ENCODE measurements around the gene PSMD11.
A peak's percentile ranks its signal among the peaks of the same experiment; 100 is the strongest.

PSMD11 gene

DNA sequence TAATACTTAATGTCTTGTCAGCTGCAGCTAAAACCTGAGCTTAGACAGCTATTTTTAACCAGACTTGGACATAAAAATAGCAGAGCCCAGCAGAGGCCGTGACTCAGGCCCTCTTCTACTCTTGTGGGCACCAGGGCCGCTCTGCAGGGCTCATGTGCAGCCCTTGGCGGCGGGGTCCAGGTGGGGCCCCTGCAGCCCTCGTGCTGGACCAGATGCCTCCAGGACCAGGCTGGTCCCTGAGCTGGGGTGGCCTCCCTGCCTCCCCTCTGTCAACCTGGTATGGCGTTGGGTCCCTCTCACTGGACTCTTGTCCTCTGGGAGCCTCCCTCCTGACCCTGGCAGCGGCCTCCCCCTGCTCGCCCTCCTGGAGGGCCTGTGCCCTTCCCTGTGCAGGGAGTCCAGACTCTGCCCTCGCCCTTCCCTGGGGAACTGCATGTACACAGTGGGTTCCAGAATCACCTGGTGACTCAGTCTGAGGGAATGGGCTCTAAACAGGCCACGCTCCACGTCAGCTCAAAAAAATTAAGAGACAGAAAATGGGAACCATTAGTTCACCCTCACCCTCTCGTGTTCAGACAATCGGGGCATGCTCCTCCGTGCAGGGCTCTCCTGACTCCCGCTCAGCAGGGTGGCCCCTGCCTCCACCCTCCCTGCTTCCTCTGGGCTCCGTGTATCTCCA lies 52.2 kb downstream of the PSMD11 start:
- Histone ChIP-seq H3K27ac (ENCODE audit: low read depth, low read length) (peak overlapping the region; percentile 58), H2AFZ (ENCODE audit: low read length, unreplicated experiment) (no peak overlapping the region), H3K27me3 (ENCODE audit: insufficient read depth, low read length) (no peaks in the 10 kb centered on the region), H3K36me3 (ENCODE audit: insufficient read depth, low read length) (no peaks in the 10 kb centered on the region), H3K79me2 (ENCODE audit: control insufficient read depth, insufficient read depth, low read length, unreplicated experiment) (no peaks in the 10 kb centered on the region), H3K4me1 (ENCODE audit: control insufficient read depth, insufficient read depth, low read length, unreplicated experiment) (peaks cover 37% of the 10 kb centered on the region), H3K4me3 (ENCODE audit: low read depth, low read length) (no peak overlapping the region)

DNA sequence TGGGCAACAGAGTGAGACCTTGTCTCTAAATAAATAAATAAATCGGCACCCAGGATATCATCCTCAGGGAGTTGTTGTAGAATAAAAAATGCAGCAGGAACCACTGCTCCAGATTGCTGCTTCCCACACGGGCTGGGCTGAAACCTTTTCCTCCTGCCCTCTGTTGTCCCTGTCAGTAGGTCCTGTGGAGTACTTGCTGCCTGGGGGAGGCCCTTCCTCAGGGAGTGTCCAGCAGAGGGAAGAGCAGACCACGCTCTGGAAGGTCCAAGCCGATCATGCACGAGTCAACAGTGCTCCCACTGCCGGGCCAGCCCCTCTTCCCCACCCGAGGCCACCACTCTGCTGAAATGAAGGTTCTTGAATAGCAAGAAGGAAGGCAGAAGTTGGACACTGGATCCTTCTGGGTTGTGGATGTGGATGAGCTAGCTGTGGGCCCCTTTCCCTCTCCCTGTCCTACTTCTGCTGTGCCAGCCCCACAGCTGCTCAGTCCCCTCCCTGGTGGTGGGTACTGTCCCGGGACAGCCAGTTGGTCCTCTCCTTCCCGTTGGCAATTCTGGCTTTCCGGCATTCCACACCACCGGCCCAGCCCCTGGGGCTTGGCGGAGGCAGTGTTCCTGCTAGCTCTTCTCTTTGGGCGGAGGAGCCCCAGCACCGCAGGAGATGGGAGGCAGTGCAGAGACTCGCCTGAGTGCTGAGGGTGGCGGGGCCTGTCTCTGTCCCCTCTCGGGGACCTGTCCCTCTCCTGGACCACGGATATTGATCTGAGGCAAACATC lies 53.3 kb downstream of the PSMD11 start:
- H3K4me3 ChIP-seq (ENCODE audit: low read depth, low read length), result no peak overlapping the region
- peaks cover 29% of the 10 kb centered on the region for H3K4me1 ChIP-seq (ENCODE audit: control insufficient read depth, insufficient read depth, low read length, unreplicated experiment)
- H3K79me2 ChIP-seq (ENCODE audit: control insufficient read depth, insufficient read depth, low read length, unreplicated experiment), result no peaks in the 10 kb centered on the region
- H3K36me3 ChIP-seq (ENCODE audit: insufficient read depth, low read length), result no peaks in the 10 kb centered on the region
- peak overlapping the region; percentile 58; the same call in 1 of the 2 replicates for H3K27ac ChIP-seq (ENCODE audit: low read depth, low read length)
- H2AFZ ChIP-seq (ENCODE audit: low read length, unreplicated experiment), result no peak overlapping the region
- no peaks in the 10 kb centered on the region for H3K27me3 ChIP-seq (ENCODE audit: insufficient read depth, low read length)

DNA sequence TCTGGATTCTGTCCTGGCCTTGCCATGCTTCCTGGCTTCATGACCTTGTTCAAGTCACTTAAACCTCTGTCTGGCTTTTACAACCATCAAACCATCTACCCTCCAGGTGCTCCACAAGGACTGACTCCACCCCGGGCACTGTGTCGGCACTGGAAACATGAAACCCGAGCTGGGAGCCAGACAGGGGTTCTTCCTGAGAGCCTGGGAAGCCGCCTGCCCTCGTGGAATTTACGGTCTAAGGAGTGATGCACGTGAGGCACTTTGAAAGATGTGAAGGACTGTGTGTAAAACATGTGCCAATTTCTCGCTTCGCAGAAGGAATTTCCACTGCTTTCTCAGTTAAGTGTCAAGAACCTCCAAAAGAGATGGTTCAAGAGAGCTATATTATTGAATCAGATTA lies 54.1 kb downstream of the PSMD11 start:
- Histone ChIP-seq H3K36me3 (ENCODE audit: insufficient read depth, low read length) (no peaks in the 10 kb centered on the region), H3K27me3 (ENCODE audit: insufficient read depth, low read length) (no peaks in the 10 kb centered on the region), H2AFZ (ENCODE audit: low read length, unreplicated experiment) (no peak overlapping the region), H3K79me2 (ENCODE audit: control insufficient read depth, insufficient read depth, low read length, unreplicated experiment) (no peaks in the 10 kb centered on the region), H3K4me1 (ENCODE audit: control insufficient read depth, insufficient read depth, low read length, unreplicated experiment) (peaks cover 37% of the 10 kb centered on the region), H3K27ac (ENCODE audit: low read depth, low read length) (no peak overlapping the region), H3K4me3 (ENCODE audit: low read depth, low read length) (no peak overlapping the region)

DNA sequence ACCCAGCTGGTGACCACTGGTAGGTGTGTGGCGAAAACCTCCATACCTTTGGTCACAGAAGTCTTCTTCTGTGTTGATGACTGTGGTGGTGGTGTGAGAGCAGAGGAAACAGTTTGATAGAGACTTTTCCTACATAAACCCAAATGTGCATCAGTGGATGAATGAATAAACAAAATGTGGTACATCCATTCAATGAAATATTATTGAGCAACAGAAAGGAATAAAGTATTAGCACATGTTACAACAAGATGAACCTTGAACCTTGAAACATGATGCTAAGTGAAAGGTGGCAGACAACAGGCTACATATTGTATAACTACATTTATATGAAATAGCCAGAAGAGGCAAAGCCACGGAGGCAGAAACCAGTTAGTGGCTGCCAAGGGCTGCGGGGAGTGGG lies 57.7 kb downstream of the PSMD11 start:
- Histone ChIP-seq H3K79me2 (ENCODE audit: control insufficient read depth, insufficient read depth, low read length, unreplicated experiment) (no peaks in the 10 kb centered on the region), H3K4me1 (ENCODE audit: control insufficient read depth, insufficient read depth, low read length, unreplicated experiment) (peaks cover 30% of the 10 kb centered on the region), H3K36me3 (ENCODE audit: insufficient read depth, low read length) (no peaks in the 10 kb centered on the region), H3K27me3 (ENCODE audit: insufficient read depth, low read length) (no peaks in the 10 kb centered on the region), H3K27ac (ENCODE audit: low read depth, low read length) (no peak overlapping the region), H2AFZ (ENCODE audit: low read length, unreplicated experiment) (no peak overlapping the region), H3K4me3 (ENCODE audit: low read depth, low read length) (no peak overlapping the region)

DNA sequence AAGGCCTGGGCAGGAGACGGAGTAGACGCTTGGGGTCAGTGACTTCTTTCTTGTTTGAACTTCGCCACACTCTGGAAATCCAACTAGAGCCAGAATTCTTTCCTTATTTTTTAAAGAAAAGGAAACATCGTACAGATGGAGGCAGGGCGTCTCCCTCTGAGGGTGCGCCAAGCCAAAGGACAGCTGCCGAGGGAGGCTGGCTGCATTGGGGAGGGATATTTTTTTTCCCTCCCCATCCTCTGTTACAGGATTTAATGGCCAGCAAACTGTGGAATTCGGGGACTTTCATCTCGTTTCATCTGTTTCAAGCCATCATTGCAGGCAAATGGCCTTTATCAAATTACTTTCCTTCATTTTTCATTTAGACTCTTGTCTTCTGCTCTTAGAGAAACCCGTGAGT lies 58.4 kb downstream of the PSMD11 start:
- H3K4me1 ChIP-seq (ENCODE audit: control insufficient read depth, insufficient read depth, low read length, unreplicated experiment), result peaks cover 23% of the 10 kb centered on the region
- H3K79me2 ChIP-seq (ENCODE audit: control insufficient read depth, insufficient read depth, low read length, unreplicated experiment), result no peaks in the 10 kb centered on the region
- H3K27me3 ChIP-seq (ENCODE audit: insufficient read depth, low read length), result no peaks in the 10 kb centered on the region
- H3K36me3 ChIP-seq (ENCODE audit: insufficient read depth, low read length), result no peaks in the 10 kb centered on the region
- no peak overlapping the region for H3K27ac ChIP-seq (ENCODE audit: low read depth, low read length)
- H3K4me3 ChIP-seq (ENCODE audit: low read depth, low read length), result no peak overlapping the region
- H2AFZ ChIP-seq (ENCODE audit: low read length, unreplicated experiment), result no peak overlapping the region

DNA sequence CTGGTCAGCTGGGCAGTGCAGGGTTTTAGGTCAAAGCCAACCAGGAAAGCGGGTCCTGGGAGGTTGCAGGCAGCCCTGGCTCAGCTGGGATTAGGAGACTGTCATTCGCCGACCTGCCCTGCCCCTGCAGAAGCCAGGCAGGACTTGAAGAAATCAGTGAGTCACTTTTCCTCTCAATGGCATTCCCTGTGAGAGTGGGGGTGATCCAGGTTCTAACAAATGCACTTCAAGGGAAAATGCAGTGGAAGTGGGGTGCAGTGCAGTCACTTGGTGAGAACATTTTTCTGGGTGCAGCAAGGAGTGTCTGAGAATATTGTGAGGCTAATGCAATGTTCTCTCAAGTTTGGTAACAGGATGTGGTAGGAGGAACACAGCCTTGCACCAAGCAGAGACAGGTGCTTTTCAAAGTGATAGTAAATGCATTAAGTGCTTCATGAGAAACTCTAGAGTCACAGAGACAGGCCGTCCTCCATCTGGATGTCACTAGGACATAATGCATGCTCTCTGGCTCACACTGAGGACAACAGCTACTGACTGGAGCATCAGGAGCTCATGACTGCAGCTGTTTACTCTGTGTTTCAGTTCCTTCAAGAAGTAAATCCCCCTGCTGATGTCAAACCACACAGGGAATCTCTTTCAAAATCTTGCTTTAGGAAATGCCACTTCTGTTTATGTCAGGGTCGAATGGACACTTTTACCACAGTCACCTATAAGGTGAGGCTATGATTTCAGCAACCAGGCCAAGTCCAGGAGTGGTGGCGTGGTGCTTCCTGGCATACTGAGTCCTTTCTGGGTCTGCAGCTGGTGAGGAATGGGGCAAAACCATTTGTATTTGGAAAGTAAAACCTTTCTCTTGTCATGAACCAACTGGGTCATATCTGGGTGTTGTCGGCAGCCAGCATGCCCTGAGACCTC lies 59.2 kb downstream of the PSMD11 start:
- no peaks in the 10 kb centered on the region for H3K27me3 ChIP-seq (ENCODE audit: insufficient read depth, low read length)
- H3K4me1 ChIP-seq (ENCODE audit: control insufficient read depth, insufficient read depth, low read length, unreplicated experiment), result peaks cover 21% of the 10 kb centered on the region
- no peak overlapping the region for H2AFZ ChIP-seq (ENCODE audit: low read length, unreplicated experiment)
- H3K27ac ChIP-seq (ENCODE audit: low read depth, low read length), result no peak overlapping the region
- no peaks in the 10 kb centered on the region for H3K36me3 ChIP-seq (ENCODE audit: insufficient read depth, low read length)
- no peaks in the 10 kb centered on the region for H3K79me2 ChIP-seq (ENCODE audit: control insufficient read depth, insufficient read depth, low read length, unreplicated experiment)
- H3K4me3 ChIP-seq (ENCODE audit: low read depth, low read length), result no peak overlapping the region

DNA sequence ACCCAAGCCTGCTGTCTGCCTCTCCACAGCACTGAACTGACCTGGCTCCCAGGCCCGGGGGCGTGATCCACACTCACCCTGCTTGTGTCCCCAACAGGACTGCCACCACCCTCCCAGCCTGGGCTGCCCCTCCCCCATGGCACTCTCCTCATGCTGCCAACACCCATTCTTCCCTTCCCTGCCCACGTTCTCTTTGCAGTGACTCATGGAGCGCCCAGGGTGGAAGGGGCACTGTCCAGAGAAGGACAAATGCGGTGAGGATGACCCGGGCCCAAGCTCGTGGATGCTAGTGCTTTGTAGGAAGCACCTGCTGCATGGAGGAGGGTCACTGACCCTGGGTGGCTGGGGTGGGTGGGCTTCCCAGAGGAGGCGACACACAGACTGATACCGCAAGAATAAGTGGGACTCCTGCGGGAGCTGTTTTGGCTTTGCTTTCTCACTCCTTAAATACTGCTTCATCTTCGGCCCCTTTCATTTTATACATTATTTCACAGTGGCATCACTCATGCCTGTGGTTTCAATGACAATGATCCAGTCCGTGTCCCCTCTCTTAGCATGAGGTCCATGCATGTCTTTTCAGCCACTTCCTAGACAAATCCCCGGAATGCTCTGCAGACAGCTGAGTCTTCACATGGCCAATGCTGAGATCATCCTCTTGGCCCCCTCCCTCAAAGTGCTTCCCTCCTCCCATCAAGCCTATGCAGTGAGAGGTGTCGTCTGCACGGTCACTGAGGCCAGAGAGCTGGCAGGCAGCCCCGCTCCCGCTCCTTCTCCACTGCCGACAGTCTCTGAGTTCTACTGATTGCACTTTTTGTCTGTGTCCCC lies 60.1 kb downstream of the PSMD11 start:
- H3K27ac ChIP-seq (ENCODE audit: low read depth, low read length), result no peak overlapping the region
- H2AFZ ChIP-seq (ENCODE audit: low read length, unreplicated experiment), result no peak overlapping the region
- H3K79me2 ChIP-seq (ENCODE audit: control insufficient read depth, insufficient read depth, low read length, unreplicated experiment), result no peaks in the 10 kb centered on the region
- no peak overlapping the region for H3K4me3 ChIP-seq (ENCODE audit: low read depth, low read length)
- H3K27me3 ChIP-seq (ENCODE audit: insufficient read depth, low read length), result no peaks in the 10 kb centered on the region
- peaks cover 21% of the 10 kb centered on the region for H3K4me1 ChIP-seq (ENCODE audit: control insufficient read depth, insufficient read depth, low read length, unreplicated experiment)
- no peaks in the 10 kb centered on the region for H3K36me3 ChIP-seq (ENCODE audit: insufficient read depth, low read length)

DNA sequence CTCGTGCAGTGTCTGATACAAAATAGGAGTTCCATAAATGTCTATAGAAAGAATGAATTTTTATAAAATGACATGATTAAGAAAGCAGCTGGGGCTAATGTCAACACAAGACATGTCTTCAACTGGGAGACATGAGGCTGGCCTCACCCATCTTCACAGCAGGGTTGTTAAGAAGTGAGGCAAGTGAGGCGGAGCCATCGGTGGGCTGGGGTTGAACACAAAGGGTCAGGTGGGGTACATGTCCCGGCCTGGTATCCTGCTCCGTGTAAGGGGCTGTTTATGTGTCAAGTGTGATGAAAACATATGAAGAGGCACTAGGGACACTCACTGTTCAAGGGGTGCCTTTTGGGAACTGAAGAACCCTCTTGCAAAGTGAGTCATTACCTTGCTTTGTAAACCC lies 64.6 kb downstream of the PSMD11 start:
- no peak overlapping the region for H3K27ac ChIP-seq (ENCODE audit: low read depth, low read length)
- no peak overlapping the region for H2AFZ ChIP-seq (ENCODE audit: low read length, unreplicated experiment)
- H3K36me3 ChIP-seq (ENCODE audit: insufficient read depth, low read length), result no peaks in the 10 kb centered on the region
- H3K4me1 ChIP-seq (ENCODE audit: control insufficient read depth, insufficient read depth, low read length, unreplicated experiment), result peaks cover 8% of the 10 kb centered on the region
- H3K27me3 ChIP-seq (ENCODE audit: insufficient read depth, low read length), result no peaks in the 10 kb centered on the region
- no peaks in the 10 kb centered on the region for H3K79me2 ChIP-seq (ENCODE audit: control insufficient read depth, insufficient read depth, low read length, unreplicated experiment)
- no peak overlapping the region for H3K4me3 ChIP-seq (ENCODE audit: low read depth, low read length)

DNA sequence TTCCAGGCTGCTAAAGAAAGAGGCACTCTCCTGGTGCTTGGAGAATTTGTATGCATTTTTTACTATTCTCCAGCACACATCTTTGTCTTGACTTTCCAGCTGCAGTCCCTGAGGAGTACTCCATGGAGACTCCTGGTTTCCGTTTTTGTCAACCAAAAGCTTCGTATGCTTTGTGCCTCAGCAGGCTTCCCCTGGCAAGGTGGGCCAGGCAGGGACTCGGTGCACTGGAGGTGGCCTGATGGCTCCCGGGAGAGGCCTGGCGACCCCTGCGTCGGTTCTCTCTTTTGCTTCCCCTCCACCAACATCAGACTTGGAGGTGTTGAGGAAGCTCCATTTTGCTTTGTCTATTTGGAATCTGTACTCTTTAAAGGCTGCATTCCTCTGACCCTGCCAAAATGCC lies 66.2 kb downstream of the PSMD11 start:
- Histone ChIP-seq H3K4me3 (ENCODE audit: low read depth, low read length) (no peak overlapping the region), H3K36me3 (ENCODE audit: insufficient read depth, low read length) (no peaks in the 10 kb centered on the region), H3K4me1 (ENCODE audit: control insufficient read depth, insufficient read depth, low read length, unreplicated experiment) (no peaks in the 10 kb centered on the region), H3K27me3 (ENCODE audit: insufficient read depth, low read length) (no peaks in the 10 kb centered on the region), H2AFZ (ENCODE audit: low read length, unreplicated experiment) (no peak overlapping the region), H3K27ac (ENCODE audit: low read depth, low read length) (no peak overlapping the region), H3K79me2 (ENCODE audit: control insufficient read depth, insufficient read depth, low read length, unreplicated experiment) (no peaks in the 10 kb centered on the region)

DNA sequence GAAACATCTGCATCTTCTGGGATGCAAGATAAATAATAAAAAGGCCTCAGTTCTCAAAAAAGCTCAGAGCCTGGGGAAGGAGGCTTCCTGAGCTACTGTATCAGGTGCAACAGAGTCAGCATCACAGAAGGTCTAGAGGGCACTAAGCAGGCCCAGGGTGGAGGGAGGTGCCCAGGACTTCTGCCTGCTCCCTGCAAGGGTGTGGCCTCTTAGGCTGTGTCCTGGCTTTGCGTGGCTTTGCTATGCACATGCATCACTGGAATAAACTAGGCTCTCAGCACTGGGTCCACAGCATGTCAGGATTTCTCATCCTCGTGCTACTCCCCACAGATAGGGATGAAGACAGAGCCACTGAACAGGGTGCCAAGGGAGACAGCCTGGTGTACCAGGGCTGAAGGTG lies 68.0 kb downstream of the PSMD11 start:
- Histone ChIP-seq H2AFZ (ENCODE audit: low read length, unreplicated experiment) (no peak overlapping the region), H3K4me1 (ENCODE audit: control insufficient read depth, insufficient read depth, low read length, unreplicated experiment) (no peaks in the 10 kb centered on the region), H3K36me3 (ENCODE audit: insufficient read depth, low read length) (no peaks in the 10 kb centered on the region), H3K4me3 (ENCODE audit: low read depth, low read length) (no peak overlapping the region), H3K27ac (ENCODE audit: low read depth, low read length) (no peak overlapping the region), H3K27me3 (ENCODE audit: insufficient read depth, low read length) (no peaks in the 10 kb centered on the region), H3K79me2 (ENCODE audit: control insufficient read depth, insufficient read depth, low read length, unreplicated experiment) (no peaks in the 10 kb centered on the region)

Measured in ACC112 (cell line).